Jurkat, Clone E6-1 (cell line): ENCODE data around the gene KRTAP20-2.

Source experiments
- DNase-seq: peaks from one replicate; pipeline ENCODE4 v3.0.0-alpha.2; 2011; ENCODE audit warnings: low read depth, low spot score
- H3K4me3 ChIP-seq: 2 replicates; pipeline ENCODE4 v1.5.1; 2011; ENCODE audit warnings: mild to moderate bottlenecking, low read length, control low read depth, moderate library complexity

Gene KRTAP20-2

DNA sequence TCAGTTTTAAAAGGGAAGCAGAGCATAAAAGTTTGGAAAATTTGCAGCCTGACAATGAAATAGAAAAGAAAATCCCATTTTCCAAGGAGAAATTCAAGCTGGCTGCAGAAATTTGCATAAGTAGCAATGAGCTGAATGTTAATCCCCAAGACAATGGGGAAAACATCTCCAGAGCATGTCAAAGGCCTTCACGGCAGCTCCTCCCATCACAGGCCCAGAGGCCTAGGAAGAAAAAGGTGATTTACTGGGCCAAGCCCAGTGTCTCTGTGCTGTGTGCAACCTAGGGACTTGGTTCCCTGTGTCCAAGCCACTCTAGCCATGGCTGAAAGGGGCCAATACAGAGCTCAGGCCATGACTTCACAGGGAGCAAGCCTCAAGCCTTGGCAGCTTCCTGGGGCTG, 33.8 kb downstream of the KRTAP20-2 start:
- H3K4me3 ChIP-seq, result no peak overlapping the region

GRCh38 chr21:30672985-30673650, 38.1 kb downstream of the KRTAP20-2 start:
- no peak overlapping the region for H3K4me3 ChIP-seq
- no peak for DNase-seq

More for the DNA sequence above, 33.8 kb downstream of the KRTAP20-2 start:
- DNase-seq, result no peak

DNA sequence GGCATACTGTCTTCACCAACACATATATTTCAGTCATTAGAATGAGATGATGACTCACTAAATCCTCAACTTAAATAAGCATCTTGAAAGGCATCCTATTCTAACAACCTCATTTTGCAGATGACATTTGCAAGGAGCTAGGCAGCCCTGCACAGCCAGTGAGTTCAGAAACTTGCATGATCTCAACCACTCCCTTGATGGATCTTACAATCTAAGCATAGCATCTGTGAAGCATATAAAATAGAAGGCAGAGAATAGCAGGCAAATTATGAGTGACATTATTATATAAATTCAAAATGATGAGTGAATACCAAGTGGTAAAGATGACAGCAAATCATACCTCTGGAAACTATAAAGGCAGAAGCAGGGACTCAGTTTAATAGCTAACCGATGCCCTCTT, 39.3 kb downstream of the KRTAP20-2 start:
- no peak overlapping the region for H3K4me3 ChIP-seq
- DNase-seq, result no peak

DNA sequence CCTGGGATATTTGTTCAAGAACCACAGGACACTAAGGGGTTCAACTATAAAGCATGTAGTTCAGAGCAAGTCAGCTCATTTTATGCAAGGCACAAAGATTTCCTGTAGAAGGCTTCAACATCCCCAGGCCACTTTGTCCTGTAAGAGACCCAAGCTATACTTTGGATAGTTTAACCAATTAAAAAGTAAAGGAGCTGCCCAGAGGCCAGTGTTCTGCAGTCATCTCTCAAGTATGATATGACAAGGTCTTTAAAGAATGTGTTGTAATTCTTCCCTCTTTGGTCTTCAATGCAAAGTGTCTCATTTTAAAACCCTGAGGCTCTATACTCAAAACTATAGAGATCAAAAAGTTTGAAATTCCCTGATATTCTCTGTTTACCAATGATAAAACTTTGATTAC, 41.7 kb downstream of the KRTAP20-2 start:
- DNase-seq, result no peak
- H3K4me3 ChIP-seq, result no peak overlapping the region

GRCh38 chr21:30680586-30680985, 45.6 kb downstream of the KRTAP20-2 start:
- no peak overlapping the region for H3K4me3 ChIP-seq
- no peak for DNase-seq

DNA sequence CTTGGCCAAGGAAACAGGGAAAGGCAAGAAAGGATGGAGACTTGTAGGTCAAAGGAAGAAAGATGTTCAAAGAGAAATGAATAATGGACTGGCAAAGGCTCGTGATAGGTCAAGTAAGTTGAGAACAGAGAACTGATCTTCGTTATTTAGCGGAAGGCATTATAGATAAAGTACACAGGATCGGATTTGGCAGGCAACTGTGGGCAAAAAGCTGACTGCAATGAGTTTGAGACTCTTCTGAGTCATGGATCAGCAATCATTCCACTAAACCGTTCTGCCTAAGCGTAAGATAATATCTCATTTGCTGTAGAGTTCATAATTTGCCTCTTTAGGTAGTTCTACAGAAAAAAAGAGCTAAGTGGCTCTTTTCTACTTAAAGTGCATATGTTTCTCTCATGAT, 49.5 kb downstream of the KRTAP20-2 start:
- no peak overlapping the region for H3K4me3 ChIP-seq

More for the DNA sequence above, 49.5 kb downstream of the KRTAP20-2 start:
- DNase-seq, result no peak
